H1 (cell line): ENCODE results near the gene SETDB2. TPM values are rescaled to one million over a fixed set of nuclear protein-coding genes. Genes with fewer than 3 reads are reported as not detected.

Experiments
- CTCF ChIA-PET: fragments of 300-600 bp; sonication (Branson Sonifier 250); formaldehyde crosslinking; loops from one replicate; lab custom pipeline; 2021; ENCODE audit not compliant: partially characterized antibody; lab: Charles Lee
- POLR2A ChIA-PET: fragments of 300-600 bp; sonication (Branson Sonifier 250); formaldehyde crosslinking; loops from one replicate; lab custom pipeline; 2021; ENCODE audit warnings: inconsistent platforms; ENCODE audit not compliant: partially characterized antibody; lab: Charles Lee
- DNase-seq, 2 experiments: peaks; one replicate each; pipeline versions ENCODE4 v3.0.0 to v3.0.0-alpha.2; 2010 to 2022; ENCODE audit warnings: low spot score in 2 of 2, low read depth in 1 of 2, mixed read lengths in 1 of 2
- FAIRE-seq: peaks from 2 replicates; lab custom pipeline; 2011; peaks lifted over from hg19 to GRCh38; lab: Jason Lieb, UNC
- H2AFZ ChIP-seq: 2 replicates; pipeline ENCODE4 v1.8.1; 2012; ENCODE audit warnings: low read length, inconsistent platforms
- H2AK5ac ChIP-seq: 2 replicates; pipeline ENCODE4 v1.6.1; 2013; ENCODE audit warnings: low read depth, low read length
- H2BK120ac ChIP-seq: replicated peaks from 2 replicates; pipeline ENCODE3; 2013; ENCODE audit warnings: low read depth, low read length, inconsistent platforms
- H2BK12ac ChIP-seq: 2 replicates; pipeline ENCODE4 v1.6.1; 2013; ENCODE audit warnings: low read depth, low read length
- H2BK15ac ChIP-seq: 2 replicates; pipeline ENCODE4 v1.6.1; 2013; ENCODE audit warnings: low read length
- H2BK20ac ChIP-seq: 2 replicates; pipeline ENCODE4 v1.6.1; 2013; ENCODE audit warnings: low read length
- H2BK5ac ChIP-seq: 2 replicates; pipeline ENCODE4 v1.6.1; 2013; ENCODE audit warnings: low read depth, low read length
- H3K14ac ChIP-seq: 2 replicates; pipeline ENCODE4 v1.6.1; 2013; ENCODE audit warnings: inconsistent platforms; ENCODE audit not compliant: insufficient read length
- H3K18ac ChIP-seq: 2 replicates; pipeline ENCODE4 v1.6.1; 2013; ENCODE audit warnings: low read length; ENCODE audit errors: extremely low read depth
- H3K23ac ChIP-seq: 2 replicates; pipeline ENCODE4 v1.6.1; 2013; ENCODE audit warnings: inconsistent platforms; ENCODE audit not compliant: insufficient read length
- H3K23me2 ChIP-seq: 2 replicates; pipeline ENCODE4 v1.6.1; 2013; ENCODE audit warnings: low read depth, low read length
- H3K27ac ChIP-seq: 2 replicates; pipeline ENCODE4 v1.6.1; 2011; ENCODE audit warnings: low read depth, low read length, inconsistent platforms
- H3K27me3 ChIP-seq, 4 experiments: replicated peaks in 1 of 4; 1 replicate in 1 of 4; 2 replicates in 3 of 4; pipeline versions ENCODE4 v1.6.1 to v1.8.1; 2011 to 2013; ENCODE audit warnings: low read length in 3 of 4, mild to moderate bottlenecking in 3 of 4, inconsistent platforms in 2 of 4, mixed read lengths in 2 of 4, moderate library complexity in 1 of 4; ENCODE audit not compliant: control insufficient read depth in 3 of 4, insufficient read depth in 3 of 4; ENCODE audit errors: extremely low read depth in 1 of 4
- H3K36me3 ChIP-seq, 4 experiments: 2 replicates each; pipeline versions ENCODE4 v1.6.1 to v1.8.1; 2011 to 2013; ENCODE audit warnings: mild to moderate bottlenecking in 4 of 4, low read length in 3 of 4, moderate library complexity in 2 of 4, control low read depth in 1 of 4, inconsistent platforms in 1 of 4; ENCODE audit not compliant: insufficient read depth in 4 of 4, control insufficient read depth in 2 of 4
- H3K4ac ChIP-seq: replicated peaks from 2 replicates; pipeline ENCODE3; 2013; ENCODE audit warnings: low read length, low read depth, mixed read lengths, inconsistent platforms; ENCODE audit not compliant: insufficient read length
- H3K4me1 ChIP-seq, 4 experiments: replicated peaks in 1 of 4; 1 replicate in 1 of 4; 2 replicates in 3 of 4; pipeline versions ENCODE4 v1.6.1 to v1.8.1; 2011 to 2013; ENCODE audit warnings: low read length in 3 of 4, inconsistent platforms in 2 of 4, mixed read lengths in 1 of 4; ENCODE audit not compliant: insufficient read depth in 4 of 4, control insufficient read depth in 3 of 4
- H3K4me2 ChIP-seq, 2 experiments: 2 replicates each; pipeline versions ENCODE4 v1.6.1 to v1.8.1; 2011 to 2013; ENCODE audit warnings: low read depth in 2 of 2, low read length in 2 of 2, control low read depth in 1 of 2, inconsistent platforms in 1 of 2, mild to moderate bottlenecking in 1 of 2; ENCODE audit not compliant: insufficient read depth in 1 of 2
- H3K4me3 ChIP-seq, 4 experiments: fragments of 200-600, 300-600 bp in 1 of 4; sonication (generic), shearing (Covaris generic), sonication (Bioruptor Twin) in 1 of 4; 2 replicates each; pipeline versions ENCODE4 v1.5.1 to v1.8.1; 2011 to 2016; ENCODE audit warnings: low read length in 4 of 4, low read depth in 3 of 4, control low read depth in 2 of 4, inconsistent platforms in 2 of 4, mild to moderate bottlenecking in 2 of 4, mixed read lengths in 1 of 4, moderate library complexity in 1 of 4; ENCODE audit not compliant: insufficient read depth in 2 of 4; ENCODE audit errors: extremely low read depth in 1 of 4
- H3K56ac ChIP-seq: replicated peaks from 2 replicates; pipeline ENCODE3; 2013; ENCODE audit warnings: low read depth, mild to moderate bottlenecking, mixed read lengths, low read length, inconsistent platforms; ENCODE audit not compliant: insufficient read length
- H3K79me1 ChIP-seq: 2 replicates; pipeline ENCODE4 v1.6.1; 2013; ENCODE audit warnings: low read depth, low read length, control low read depth
- H3K79me2 ChIP-seq, 2 experiments: 2 replicates each; pipeline versions ENCODE4 v1.6.1 to v1.8.1; 2012 to 2013; ENCODE audit warnings: low read length in 2 of 2, mild to moderate bottlenecking in 2 of 2, inconsistent platforms in 1 of 2; ENCODE audit not compliant: insufficient read depth in 2 of 2, control insufficient read depth in 1 of 2
- H3K9ac ChIP-seq, 4 experiments: replicated peaks in 1 of 4; 1 replicate in 1 of 4; 2 replicates in 3 of 4; pipeline versions ENCODE4 v1.6.1 to v1.8.1; 2011 to 2013; ENCODE audit warnings: low read depth in 3 of 4, low read length in 3 of 4, control low read depth in 2 of 4, mild to moderate bottlenecking in 2 of 4, moderate library complexity in 2 of 4, inconsistent platforms in 1 of 4; ENCODE audit errors: extremely low read depth in 1 of 4
- H3K9me3 ChIP-seq, 2 experiments: 2 replicates each; pipeline versions ENCODE4 v1.6.1 to v1.8.1; 2012 to 2013; ENCODE audit warnings: mild to moderate bottlenecking in 2 of 2, moderate library complexity in 2 of 2, control low read depth in 1 of 2, inconsistent platforms in 1 of 2, low read depth in 1 of 2, low read length in 1 of 2, mixed read lengths in 1 of 2; ENCODE audit not compliant: insufficient read depth in 2 of 2
- H4K20me1 ChIP-seq, 2 experiments: replicated peaks in 1 of 2; 2 replicates each; pipeline versions ENCODE3 to v1.8.1; 2011 to 2013; ENCODE audit warnings: inconsistent platforms in 2 of 2, low read length in 2 of 2, mild to moderate bottlenecking in 1 of 2; ENCODE audit not compliant: insufficient read depth in 2 of 2, control insufficient read depth in 1 of 2
- H4K5ac ChIP-seq: 2 replicates; pipeline ENCODE4 v1.6.1; 2013; ENCODE audit warnings: low read length, low read depth, mixed read lengths, inconsistent platforms; ENCODE audit not compliant: insufficient read length
- H4K8ac ChIP-seq: 2 replicates; pipeline ENCODE4 v1.8.0; 2013; ENCODE audit warnings: mild to moderate bottlenecking, moderate library complexity, low read length, inconsistent platforms; ENCODE audit not compliant: insufficient read depth; ENCODE audit errors: extremely low read depth
- H4K91ac ChIP-seq: replicated peaks from 2 replicates; pipeline ENCODE3; 2013; ENCODE audit warnings: low read length, mixed read lengths, inconsistent platforms; ENCODE audit not compliant: insufficient read length
- BACH1 ChIP-seq: IDR thresholded peaks from 2 replicates; pipeline ENCODE4 v1.6.1; 2012; ENCODE audit warnings: low read length, improper control_type of control experiment
- CTBP2 ChIP-seq: IDR thresholded peaks from 2 replicates; pipeline ENCODE4 v1.7.0; 2011; ENCODE audit warnings: borderline replicate concordance, mild to moderate bottlenecking, moderate library complexity, mixed read lengths, low read length; ENCODE audit not compliant: insufficient read depth, insufficient read length
- EP300 ChIP-seq, 2 experiments: IDR thresholded peaks; 1 replicate in 1 of 2; 2 replicates in 1 of 2; pipeline ENCODE4 v1.6.1; 2011 to 2012; ENCODE audit warnings: low read depth in 2 of 2, low read length in 2 of 2, mild to moderate bottlenecking in 2 of 2, borderline replicate concordance in 1 of 2, inconsistent platforms in 1 of 2, moderate library complexity in 1 of 2
- FOSL1 ChIP-seq: IDR thresholded peaks from 2 replicates; pipeline ENCODE4 v1.6.1; 2011; ENCODE audit warnings: mild to moderate bottlenecking, low read depth, low read length, moderate library complexity; ENCODE audit not compliant: insufficient read depth
- KDM1A ChIP-seq: fragments of 200-600, 300-600 bp; sonication (generic); IDR thresholded peaks from 2 replicates; pipeline ENCODE4 v1.7.1; 2016; ENCODE audit warnings: mild to moderate bottlenecking, low read length, borderline replicate concordance
- KDM4A ChIP-seq: IDR thresholded peaks from one replicate; pipeline ENCODE4 v1.7.1; 2012; ENCODE audit warnings: low read depth, mild to moderate bottlenecking, moderate library complexity, low read length, inconsistent platforms; ENCODE audit not compliant: severe bottlenecking
- MAX ChIP-seq: IDR thresholded peaks from 2 replicates; pipeline ENCODE4 v1.6.1; 2012; ENCODE audit warnings: inconsistent platforms
- POLR2A ChIP-seq, 2 experiments: IDR thresholded peaks; 1 replicate in 1 of 2; 2 replicates in 1 of 2; pipeline ENCODE4 v1.6.1; 2011; ENCODE audit warnings: low read depth in 2 of 2, low read length in 2 of 2, mild to moderate bottlenecking in 2 of 2; ENCODE audit errors: control extremely low read depth in 1 of 2
- POU5F1 ChIP-seq: IDR thresholded peaks from 2 replicates; pipeline ENCODE4 v1.6.1; 2011; ENCODE audit warnings: low read depth, mild to moderate bottlenecking, low read length, moderate library complexity
- RBBP5 ChIP-seq: IDR thresholded peaks from 2 replicates; pipeline ENCODE4 v1.7.1; 2012; ENCODE audit warnings: low read depth, mild to moderate bottlenecking, inconsistent platforms, low read length, moderate library complexity, borderline replicate concordance
- SIN3A ChIP-seq, 2 experiments: IDR thresholded peaks in 1 of 2; conservative IDR thresholded peaks in 1 of 2; 2 replicates each; pipeline ENCODE4 v1.6.1; 2011 to 2012; ENCODE audit warnings: low read length in 2 of 2, improper control_type of control experiment in 1 of 2, low read depth in 1 of 2, mild to moderate bottlenecking in 1 of 2
- SIX5 ChIP-seq: IDR thresholded peaks from 2 replicates; pipeline ENCODE4 v1.6.1; 2011; ENCODE audit warnings: mild to moderate bottlenecking, low read depth, low read length
- TAF1 ChIP-seq: IDR thresholded peaks from 2 replicates; pipeline ENCODE4 v1.6.1; 2011; ENCODE audit warnings: mild to moderate bottlenecking, low read depth, low read length
- WGBS, 2 experiments: shearing (Covaris generic) in 1 of 2; methylation state at CpG; one replicate each; pipeline versions ENCODE4 v1.1.6 to v1.1.7; 2013 to 2015; ENCODE audit warnings: low lambda C conversion rate in 2 of 2, mixed read lengths in 2 of 2, inconsistent platforms in 1 of 2, low coverage in 1 of 2, missing lambda C conversion rate in 1 of 2; ENCODE audit not compliant: insufficient replicate concordance in 2 of 2, insufficient coverage in 1 of 2, insufficient read length in 1 of 2; ENCODE audit errors: extremely low coverage in 1 of 2, missing lambda C conversion rate in 1 of 2; 5-methylcytosine and 5-hydroxymethylcytosine counted together
- polyA plus RNA-seq, 7 experiments: library from polyadenylated mRNA; depleted of rRNA in 3 of 7; stranded (reverse) in 5 of 7; unstranded in 2 of 7; fragments of >200 nt in 5 of 7; fragments of 200-250 nt in 2 of 7; gene quantifications; 1 replicate in 5 of 7; 2 replicates in 1 of 7; 4 replicates in 1 of 7; pipeline versions ENCODE4 v1.2.1 to v1.2.3, GENCODE V29; 2011 to 2013; ENCODE audit warnings: missing spikeins in 2 of 7, mixed read lengths in 2 of 7
- total RNA-seq: library from RNA; stranded (reverse); fragmentation: NEBNext Ultra II Directional; extraction: Animal tissue kit (Norgen Biotek cat#: 25700); gene quantifications from 2 replicates; pipeline ENCODE4 v1.2.1, GENCODE V29; 2021

Gene SETDB2
- total and polyA plus RNA-seq, 2 of the 8 experiments (the other 6 are each of a cell fraction or from before 2014, with no cell fraction given), result 1.2 to 6.1 TPM

DNA sequence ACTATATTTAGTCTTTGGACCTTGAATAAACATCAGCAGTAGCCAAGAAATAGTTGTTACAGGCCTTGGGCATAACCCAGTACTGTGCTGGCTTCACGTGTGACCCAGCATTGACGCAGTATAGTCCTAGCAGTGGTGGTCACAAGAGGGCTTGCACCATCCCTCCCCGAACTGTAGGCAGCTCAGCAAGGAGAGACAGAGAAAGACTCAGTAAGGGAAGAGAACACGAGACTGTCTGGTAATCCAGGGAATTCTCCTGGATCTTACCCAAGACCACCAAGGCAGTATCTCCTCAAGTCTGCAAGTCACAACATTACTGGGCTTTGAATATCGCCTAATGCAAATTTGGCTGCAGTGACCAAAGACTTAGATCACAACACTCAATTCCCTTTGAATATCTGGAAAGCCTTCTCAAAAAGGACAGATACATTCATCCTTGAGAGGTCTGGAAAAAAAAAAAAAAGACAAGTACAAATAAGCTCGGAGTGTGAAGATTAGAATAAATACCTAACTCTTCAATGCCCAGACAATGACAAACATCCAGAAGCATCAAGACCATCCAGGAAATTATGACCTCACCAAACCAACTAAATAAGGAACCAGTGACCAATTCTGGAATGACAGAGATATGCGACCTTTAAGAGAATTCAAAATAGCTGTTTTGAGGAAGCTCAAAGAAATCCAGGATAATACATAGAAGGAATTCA, 39.9 kb upstream of the SETDB2 start:
- Histone ChIP-seq H4K8ac (no peak overlapping the region), H2AFZ (no peak overlapping the region), H4K5ac (no peak overlapping the region), H3K79me1 (no peaks in the 10 kb centered on the region), H3K18ac (no peak overlapping the region), H3K4me1 (peaks cover 0 to 3% (median 1%) of the 10 kb centered on the region in 4 experiments; a peak in 3 of 7 replicates), H4K91ac (no peak overlapping the region), H3K9me3 (no peaks in the 10 kb centered on the region), H3K27ac (no peak overlapping the region), H2BK12ac (no peak overlapping the region), H3K56ac (no peak overlapping the region), H3K9ac (no peak overlapping the region), H3K27me3 (peaks cover 3 to 6% (median 4%) of the 10 kb centered on the region in 4 experiments; a peak in 6 of 7 replicates), H3K36me3 (no peaks in the 10 kb centered on the region), H2BK15ac (no peak overlapping the region), H3K4me2 (no peak overlapping the region), H2BK20ac (no peak overlapping the region), H4K20me1 (no peaks in the 10 kb centered on the region), H3K23ac (no peak overlapping the region), H3K23me2 (no peaks in the 10 kb centered on the region; the same call in 1 of the 2 replicates), H2AK5ac (no peak overlapping the region), H3K79me2 (no peaks in the 10 kb centered on the region), H2BK5ac (no peak overlapping the region), H3K4ac (no peak overlapping the region), H3K14ac (no peak overlapping the region), H3K4me3 (no peak overlapping the region), H2BK120ac (no peak overlapping the region)
- 79% methylated on average over 7 of the region's 7 CpGs; no CpG with 5 or more reads in 1 of the 2 experiments for WGBS, 2 experiments
- POLR2A ChIA-PET, result no interaction called here
- DNase-seq (no peak), FAIRE-seq (no peak)
- CTCF ChIA-PET, result no interaction called here
- TF ChIP-seq POLR2A (IDR thresholded peaks at IDR 0.05; ENCODE audit: control extremely low read depth in 1 of 2, low read depth in 2 of 2, low read length in 2 of 2) (no peak), TAF1 (no peak), EP300 (IDR thresholded peaks at IDR 0.05; ENCODE audit: borderline replicate concordance in 1 of 2, low read depth in 2 of 2, low read length in 2 of 2) (no peak), SIX5 (no peak), FOSL1 (no peak), BACH1 (no peak), CTBP2 (no peak), KDM4A (no peak), SIN3A (conservative IDR thresholded peaks at IDR 0.05 in 1 of 2, IDR thresholded peaks at IDR 0.05 in 1 of 2; ENCODE audit: low read depth in 1 of 2, low read length in 2 of 2) (no peak), RBBP5 (no peak), MAX (no peak), KDM1A (no peak), POU5F1 (no peak)
